Pancreas (tissue), 10 donors: Measurements from ENCODE around the gene BMPR2. TPM values are rescaled to one million over a fixed set of nuclear protein-coding genes. Genes with fewer than 3 reads are reported as not detected.
"Not testable (repeated sequence)": the region's sequence is repeated elsewhere in the genome, so short reads cannot be mapped to it uniquely, and the experiment has no call there.

ENCODE experiments used
- ATAC-seq, 4 donors: fragments of 200-7000 bp; cut with Tn5 transposase; one replicate each; pipeline versions ENCODE4 v1.8.0 to v1.9.1; 2020; ENCODE audit warnings: mild to moderate bottlenecking in 4 of 4, moderate library complexity in 4 of 4
- DNase-seq, 6 donors: peaks; one replicate each; pipeline ENCODE4 v3.0.0-alpha.2; 2020
- FAIRE-seq: peaks from 2 replicates; lab custom pipeline; 2012; peaks lifted over from hg19 to GRCh38; lab: Jason Lieb, UNC
- H3K27ac ChIP-seq, 4 donors: fragments of 200-600 bp; sonication (generic); 1 replicate in 3 of 4; 2 replicates in 1 of 4; pipeline versions ENCODE4 v1.5.0 to v1.8.0; 2020
- H3K27me3 ChIP-seq, 4 donors: fragments of 200-600 bp; one replicate each; pipeline ENCODE4 v1.8.0; 2021
- H3K36me3 ChIP-seq, 3 donors: fragments of 200-600 bp; sonication (generic) in 1 of 3; one replicate each; pipeline versions ENCODE4 v1.5.0 to v1.8.0; 2020 to 2021
- H3K4me1 ChIP-seq, 3 donors: fragments of 200-600 bp; one replicate each; pipeline ENCODE4 v1.8.0; 2021
- H3K4me3 ChIP-seq, 4 donors: fragments of 200-600 bp; sonication (generic) in 2 of 4; one replicate each; pipeline versions ENCODE4 v1.5.0 to v1.8.0; 2020 to 2021
- H3K9me3 ChIP-seq, 4 donors: fragments of 200-600 bp; one replicate each; pipeline ENCODE4 v1.8.0; 2021
- WGBS, 2 donors: extraction: QIAGEN DNeasy Blood & Tissue Kit; methylation state at CpG; one replicate each; pipeline ENCODE4 v1.1.7; 2013; 5-methylcytosine and 5-hydroxymethylcytosine counted together
- intact Hi-C, 3 donors: fragments of 100-400 bp; cut with DNase I; formaldehyde crosslinking; loops; one replicate each; pipeline versions ENCODE4 v1.11.1 to v1.14.2; 2022
- polyA plus RNA-seq, 2 donors: library from polyadenylated mRNA; stranded (reverse); fragments of 200-250 nt; gene quantifications; one replicate each; pipeline ENCODE4 v1.2.3, GENCODE V29; 2013
- total RNA-seq, 6 donors: library from RNA; stranded (reverse); fragmentation: NEBNext Ultra II Directional in 4 of 6; extraction: Animal tissue kit (Norgen Biotek cat#: 25700) in 4 of 6; gene quantifications; one replicate each; pipeline versions ENCODE4 v1.2.1 to v1.2.4, GENCODE V29; 2021 to 2023
- TF ChIP-seq, protein P1 (sequence below), 4 donors: fragments of 200-600 bp; sonication (generic) in 3 of 4; IDR thresholded peaks; one replicate each; pipeline versions ENCODE4 v1.5.0 to v1.8.0; 2021; ENCODE audit warnings: antibody characterized with exemption in 4 of 4
- donor health status: healthy with polysubstance abuse.
- donor health status: DM: no; HTN: no; CAD: no; lungs with moderate emphysema.
- donor health status: DM: no; HTN: no; CAD: no.
- donor health status: control.
- donor health status: control.
- donor health status: Bipolar disorder and iron deficiency.
- donor health status: DM: yes; HTN: yes; CAD: no.
- donor health status: DM: no; HTN: no; CAD: no.
- donor health status: DM: no; HTN: no; CAD: no.
- donor health status: DM: yes; HTN: yes; CAD: no.

The BMPR2 gene
- total and polyA plus RNA-seq, 8 donors = 2.5 to 30.8 (median 11.4) TPM

GRCh38 chr2:202353430-202353829, 22.7 kb upstream of the BMPR2 start:
- H3K36me3 ChIP-seq = no peaks in the 10 kb centered on the region
- H3K27me3 ChIP-seq = no peaks in the 10 kb centered on the region
- H3K9me3 ChIP-seq = no peaks in the 10 kb centered on the region
- intact Hi-C loops = no loop called here
- no peak for ATAC-seq
- no peak overlapping the region for H3K4me3 ChIP-seq
- 91 to 95% methylated on average over 2 of the region's 2 CpGs for WGBS, 2 donors
- TF ChIP-seq, protein P1, sequence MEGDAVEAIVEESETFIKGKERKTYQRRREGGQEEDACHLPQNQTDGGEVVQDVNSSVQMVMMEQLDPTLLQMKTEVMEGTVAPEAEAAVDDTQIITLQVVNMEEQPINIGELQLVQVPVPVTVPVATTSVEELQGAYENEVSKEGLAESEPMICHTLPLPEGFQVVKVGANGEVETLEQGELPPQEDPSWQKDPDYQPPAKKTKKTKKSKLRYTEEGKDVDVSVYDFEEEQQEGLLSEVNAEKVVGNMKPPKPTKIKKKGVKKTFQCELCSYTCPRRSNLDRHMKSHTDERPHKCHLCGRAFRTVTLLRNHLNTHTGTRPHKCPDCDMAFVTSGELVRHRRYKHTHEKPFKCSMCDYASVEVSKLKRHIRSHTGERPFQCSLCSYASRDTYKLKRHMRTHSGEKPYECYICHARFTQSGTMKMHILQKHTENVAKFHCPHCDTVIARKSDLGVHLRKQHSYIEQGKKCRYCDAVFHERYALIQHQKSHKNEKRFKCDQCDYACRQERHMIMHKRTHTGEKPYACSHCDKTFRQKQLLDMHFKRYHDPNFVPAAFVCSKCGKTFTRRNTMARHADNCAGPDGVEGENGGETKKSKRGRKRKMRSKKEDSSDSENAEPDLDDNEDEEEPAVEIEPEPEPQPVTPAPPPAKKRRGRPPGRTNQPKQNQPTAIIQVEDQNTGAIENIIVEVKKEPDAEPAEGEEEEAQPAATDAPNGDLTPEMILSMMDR (IDR thresholded peaks at IDR 0.05) = no peak
- DNase-seq = no peak
- H3K4me1 ChIP-seq = no peaks in the 10 kb centered on the region
- FAIRE-seq = no peak
- no peak overlapping the region for H3K27ac ChIP-seq

DNA sequence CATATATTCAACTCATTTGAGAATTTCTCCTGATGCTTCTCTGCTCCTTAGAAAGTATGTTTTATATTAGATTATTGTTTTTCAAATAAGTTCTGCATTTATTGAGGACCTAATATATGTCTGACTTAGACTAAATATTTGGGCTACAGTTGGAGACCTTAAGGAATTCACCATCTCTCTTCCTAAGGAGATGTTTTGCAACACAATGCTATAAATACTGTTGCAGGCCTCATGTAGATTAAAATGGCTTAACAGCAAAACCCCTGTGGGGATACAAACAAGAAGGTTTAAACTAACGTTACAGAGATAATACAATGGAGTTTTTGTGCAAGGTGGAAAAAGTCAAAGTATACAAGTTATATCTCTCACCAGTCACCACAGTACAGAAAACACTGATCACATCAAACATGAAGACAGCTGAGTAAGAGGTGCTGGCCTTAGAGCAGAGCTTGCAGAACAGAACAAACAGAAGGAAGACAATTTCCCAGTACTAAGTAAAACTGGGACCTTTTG, 20.1 kb upstream of the BMPR2 start:
- WGBS, 2 donors = 40 to 41% methylated on average over 1 of the region's 1 CpG
- ATAC-seq = no peak
- no peak for DNase-seq
- H3K4me3 ChIP-seq = no peak overlapping the region
- TF ChIP-seq, protein P1 (IDR thresholded peaks at IDR 0.05) = no peak
- H3K27me3 ChIP-seq = no peaks in the 10 kb centered on the region
- no peaks in the 10 kb centered on the region for H3K36me3 ChIP-seq
- FAIRE-seq = no peak
- intact Hi-C loops = no loop called here
- H3K27ac ChIP-seq = no peak overlapping the region
- no peaks in the 10 kb centered on the region for H3K9me3 ChIP-seq
- no peaks in the 10 kb centered on the region for H3K4me1 ChIP-seq

GRCh38 chr2:202358924-202359323, 17.2 kb upstream of the BMPR2 start:
- intact Hi-C loops, FAIRE-seq: not testable (repeated sequence)

GRCh38 chr2:202360646-202361045, 15.5 kb upstream of the BMPR2 start:
- ATAC-seq (no peak), DNase-seq (no peak), FAIRE-seq (no peak)
- no peak overlapping the region for H3K27ac ChIP-seq
- H3K27me3 ChIP-seq = no peaks in the 10 kb centered on the region
- 89 to 93% methylated on average over 2 of the region's 2 CpGs for WGBS, 2 donors
- H3K9me3 ChIP-seq = no peaks in the 10 kb centered on the region
- no peaks in the 10 kb centered on the region for H3K4me1 ChIP-seq
- TF ChIP-seq, protein P1 (IDR thresholded peaks at IDR 0.05) = no peak
- H3K4me3 ChIP-seq = no peak overlapping the region
- no peaks in the 10 kb centered on the region for H3K36me3 ChIP-seq
- intact Hi-C loops = no loop called here

More at GRCh38 chr2:202358924-202359323, 17.2 kb upstream of the BMPR2 start:
- H3K4me3 ChIP-seq, DNase-seq, H3K27me3 ChIP-seq, H3K36me3 ChIP-seq, H3K27ac ChIP-seq, ATAC-seq, H3K9me3 ChIP-seq, H3K4me1 ChIP-seq: not testable (repeated sequence)
- WGBS, 2 donors = 96 to 99% methylated on average over 8 of the region's 8 CpGs

- intact Hi-C loops = no loop called here
- no peaks in the 10 kb centered on the region for H3K4me1 ChIP-seq
- no peak for DNase-seq
- WGBS, 2 donors = 88 to 90% methylated on average over 4 of the region's 4 CpGs
- no peaks in the 10 kb centered on the region for H3K27me3 ChIP-seq
- TF ChIP-seq, protein P1 (IDR thresholded peaks at IDR 0.05) = no peak
- ATAC-seq = no peak
- no peak for FAIRE-seq
- H3K27ac ChIP-seq = no peak overlapping the region
- no peaks in the 10 kb centered on the region for H3K36me3 ChIP-seq
- no peak overlapping the region for H3K4me3 ChIP-seq
- no peaks in the 10 kb centered on the region for H3K9me3 ChIP-seq
Measured at GRCh38 chr2:202361108-202361507, 15.0 kb upstream of the BMPR2 start.
